IPS-20b (cell line): ENCODE results near the gene ACTL8.

ENCODE experiments used
- H3K27ac ChIP-seq: one replicate; pipeline ENCODE4 v1.5.1; 2013; ENCODE audit warnings: low read length
- H3K27me3 ChIP-seq: 2 replicates; pipeline ENCODE4 v1.6.1; 2013; ENCODE audit warnings: mild to moderate bottlenecking, low read length, inconsistent platforms; ENCODE audit not compliant: insufficient read depth
- H3K36me3 ChIP-seq: 2 replicates; pipeline ENCODE4 v1.6.1; 2013; ENCODE audit warnings: low read depth, mild to moderate bottlenecking, inconsistent platforms, low read length, moderate library complexity; ENCODE audit not compliant: insufficient read depth
- H3K4me1 ChIP-seq: 2 replicates; pipeline ENCODE4 v1.6.1; 2013; ENCODE audit warnings: mild to moderate bottlenecking, control low read depth, inconsistent platforms, low read length, moderate library complexity; ENCODE audit not compliant: insufficient read depth
- H3K4me3 ChIP-seq: 2 replicates; pipeline ENCODE4 v1.5.1; 2013; ENCODE audit warnings: mild to moderate bottlenecking, low read length, inconsistent platforms
- H3K9ac ChIP-seq: 2 replicates; pipeline ENCODE4 v1.6.1; 2013; ENCODE audit warnings: low read depth, mild to moderate bottlenecking, inconsistent platforms, low read length, moderate library complexity
- H3K9me3 ChIP-seq: 2 replicates; pipeline ENCODE4 v1.6.1; 2013; ENCODE audit warnings: mild to moderate bottlenecking, low read depth, low read length, inconsistent platforms; ENCODE audit not compliant: insufficient read depth

ACTL8 gene

DNA sequence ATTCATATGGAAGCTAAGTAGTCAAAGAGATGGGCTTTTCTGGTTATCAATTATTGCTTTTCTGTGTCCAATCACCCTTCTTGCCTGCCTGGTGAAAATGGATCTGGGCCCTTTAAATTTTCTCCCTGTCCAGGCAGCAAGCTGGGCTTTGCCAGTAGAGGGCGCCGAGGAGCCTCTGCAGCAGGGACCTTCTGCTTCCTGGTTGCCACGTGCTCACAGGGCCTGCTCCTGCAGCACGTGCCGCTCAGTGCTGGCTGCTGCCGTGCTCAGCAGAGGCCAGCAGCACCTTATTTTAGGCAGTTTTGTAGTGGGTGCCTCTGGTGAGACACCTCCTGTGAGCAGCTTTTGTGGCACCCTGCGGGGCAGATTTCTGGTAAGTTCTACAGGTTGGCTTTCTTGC, 4.0 kb downstream of the ACTL8 start:
- Histone ChIP-seq H3K27me3 (no peaks in the 10 kb centered on the region), H3K36me3 (no peaks in the 10 kb centered on the region), H3K4me1 (peaks cover 3% of the 10 kb centered on the region; the same call in 1 of the 2 replicates), H3K9me3 (peaks cover 50% of the 10 kb centered on the region), H3K9ac (no peak overlapping the region), H3K4me3 (no peak overlapping the region), H3K27ac (no peak overlapping the region)

DNA sequence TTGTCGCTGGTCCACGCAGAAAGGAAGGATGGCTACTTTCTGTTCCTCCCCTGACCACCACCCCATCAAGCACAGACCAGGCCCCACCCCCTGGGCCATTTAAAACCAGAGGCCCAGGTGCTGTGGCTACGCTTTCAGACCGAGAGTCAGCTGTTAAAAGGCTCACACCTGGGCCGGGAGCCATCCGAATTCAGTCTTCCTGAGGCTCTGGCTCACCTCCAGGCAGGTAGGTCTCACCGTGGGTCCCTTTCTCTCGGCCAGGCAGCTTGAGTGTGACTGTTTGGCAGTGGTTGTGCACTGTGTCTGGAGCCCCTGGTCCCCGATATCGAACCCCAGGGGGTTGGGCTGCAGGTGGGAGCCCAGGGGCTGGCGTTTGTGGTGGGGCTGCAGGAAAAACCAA, 7.2 kb downstream of the ACTL8 start:
- Histone ChIP-seq H3K9ac (no peak overlapping the region), H3K4me3 (no peak overlapping the region), H3K27me3 (no peaks in the 10 kb centered on the region), H3K36me3 (no peaks in the 10 kb centered on the region), H3K4me1 (peaks cover 3% of the 10 kb centered on the region; the same call in 1 of the 2 replicates), H3K9me3 (peaks cover 23% of the 10 kb centered on the region), H3K27ac (no peak overlapping the region)

DNA sequence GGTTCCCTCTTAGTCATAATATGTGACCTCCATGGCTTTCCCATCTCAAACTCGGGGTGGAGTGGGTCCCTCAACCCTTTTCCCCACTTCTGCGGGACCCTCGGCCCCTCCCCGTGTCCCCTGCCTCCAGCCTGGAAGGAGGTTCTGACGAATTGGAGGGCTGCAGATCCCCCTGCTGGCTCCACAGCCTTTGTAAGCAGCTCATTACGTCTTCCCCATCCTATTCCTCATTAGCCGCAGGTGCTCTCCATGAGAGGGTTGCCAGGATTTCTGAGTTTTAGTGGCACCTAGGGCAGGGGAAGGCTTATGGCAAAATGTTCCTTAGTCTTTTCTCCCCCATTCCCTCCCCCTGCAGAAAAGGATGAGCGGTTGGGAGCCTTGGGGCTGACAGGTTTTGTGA, 8.3 kb downstream of the ACTL8 start:
- Histone ChIP-seq H3K27me3 (no peaks in the 10 kb centered on the region), H3K9ac (no peak overlapping the region), H3K4me3 (no peak overlapping the region), H3K27ac (no peak overlapping the region), H3K4me1 (peaks cover 3% of the 10 kb centered on the region; the same call in 1 of the 2 replicates), H3K36me3 (no peaks in the 10 kb centered on the region), H3K9me3 (peaks cover 14% of the 10 kb centered on the region)

DNA sequence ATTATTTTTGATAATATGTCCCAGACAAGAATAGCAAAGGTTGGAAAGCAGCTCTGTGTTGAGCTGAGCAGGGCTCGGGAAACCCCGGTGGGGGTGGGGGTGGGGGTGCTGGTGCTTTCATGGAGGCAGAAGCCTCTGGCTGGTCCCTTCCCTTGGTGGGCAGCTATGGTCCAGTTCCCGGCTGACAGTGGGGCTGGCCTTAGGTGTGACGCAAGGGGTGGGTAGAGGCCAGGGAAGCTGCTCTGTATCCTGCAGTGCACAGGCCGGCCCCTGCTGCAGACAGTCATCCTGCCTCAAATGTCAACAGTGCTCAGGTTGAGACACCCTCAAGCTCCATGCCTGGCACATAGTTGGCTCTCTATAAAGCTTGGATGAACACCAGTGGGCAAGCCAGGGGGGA, 8.9 kb downstream of the ACTL8 start:
- Histone ChIP-seq H3K27ac (no peak overlapping the region), H3K36me3 (no peaks in the 10 kb centered on the region), H3K27me3 (no peaks in the 10 kb centered on the region), H3K9ac (no peak overlapping the region), H3K4me3 (no peak overlapping the region), H3K9me3 (peaks cover 8% of the 10 kb centered on the region), H3K4me1 (peaks cover 3% of the 10 kb centered on the region; the same call in 1 of the 2 replicates)

DNA sequence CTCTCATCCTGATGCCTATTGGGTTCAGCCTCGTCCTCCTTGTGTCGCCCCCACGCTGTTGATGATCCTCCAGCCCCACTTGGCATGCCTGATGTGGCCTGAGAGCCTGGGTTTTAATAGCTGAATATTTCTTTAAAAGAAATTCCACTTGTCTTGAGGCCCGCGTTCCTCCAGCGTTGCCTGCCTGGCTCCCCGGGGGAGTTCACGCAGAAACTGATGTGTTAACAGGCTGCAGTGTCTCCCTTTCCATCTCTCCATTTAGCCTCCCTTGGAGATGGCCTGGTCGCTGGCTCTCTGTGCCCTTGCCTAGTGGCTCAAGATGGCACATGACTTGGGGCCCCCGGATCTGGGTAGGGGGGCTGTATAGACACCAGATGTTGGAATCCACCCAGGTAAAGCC, 9.5 kb downstream of the ACTL8 start:
- Histone ChIP-seq H3K27me3 (no peaks in the 10 kb centered on the region), H3K9ac (no peak overlapping the region), H3K27ac (no peak overlapping the region), H3K9me3 (peaks cover 2% of the 10 kb centered on the region; the same call in 1 of the 2 replicates), H3K36me3 (no peaks in the 10 kb centered on the region), H3K4me3 (no peak overlapping the region), H3K4me1 (peaks cover 3% of the 10 kb centered on the region; the same call in 1 of the 2 replicates)

DNA sequence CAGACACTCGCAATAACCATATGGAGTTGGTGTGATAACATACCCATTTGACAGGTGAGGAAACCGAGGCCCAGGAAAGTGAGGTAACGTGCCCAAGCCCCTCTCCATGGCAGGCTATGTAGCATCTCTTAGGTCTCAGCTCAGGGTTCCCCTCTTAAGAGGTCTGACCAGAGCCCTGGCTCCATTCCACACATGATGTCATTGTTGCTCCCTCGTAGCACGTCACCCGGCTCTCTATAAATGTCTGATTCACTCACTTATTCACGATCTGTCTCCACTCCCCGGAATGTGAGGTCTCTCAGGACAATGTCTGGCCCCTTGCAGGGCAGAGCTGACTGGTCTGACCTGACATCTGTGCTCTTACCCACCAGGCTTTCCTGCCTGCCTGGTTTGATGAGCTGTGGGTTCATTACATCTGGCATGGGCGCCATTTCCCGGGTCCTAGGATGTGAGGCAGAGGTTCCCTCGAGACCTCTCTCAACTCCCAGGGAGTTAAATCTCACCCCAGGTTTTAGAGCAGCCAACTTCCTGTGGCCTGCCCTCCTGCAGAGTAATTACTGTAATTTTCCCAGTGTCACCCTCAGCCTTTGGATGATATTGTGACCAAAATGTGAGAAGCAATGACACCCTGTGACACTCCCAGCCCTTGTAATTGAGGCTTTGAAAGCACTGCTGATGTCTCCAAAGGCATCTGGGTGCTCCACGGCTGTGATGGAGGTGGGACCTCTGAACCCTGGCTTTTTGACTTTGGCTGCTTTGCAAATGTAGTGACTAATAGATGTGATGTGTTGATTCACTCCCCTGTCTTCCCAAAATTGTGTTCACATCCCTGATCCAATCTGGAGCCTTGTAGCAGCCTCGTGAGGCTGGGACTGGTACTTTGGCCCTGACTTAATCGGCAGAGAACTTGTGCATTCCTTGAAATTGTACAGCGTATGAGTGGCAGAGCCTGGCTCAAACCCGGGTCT, 10.6 kb downstream of the ACTL8 start:
- Histone ChIP-seq H3K9me3 (no peaks in the 10 kb centered on the region), H3K4me3 (no peak overlapping the region), H3K27me3 (no peaks in the 10 kb centered on the region), H3K36me3 (no peaks in the 10 kb centered on the region), H3K9ac (no peak overlapping the region), H3K27ac (no peak overlapping the region), H3K4me1 (peaks cover 3% of the 10 kb centered on the region; the same call in 1 of the 2 replicates)

DNA sequence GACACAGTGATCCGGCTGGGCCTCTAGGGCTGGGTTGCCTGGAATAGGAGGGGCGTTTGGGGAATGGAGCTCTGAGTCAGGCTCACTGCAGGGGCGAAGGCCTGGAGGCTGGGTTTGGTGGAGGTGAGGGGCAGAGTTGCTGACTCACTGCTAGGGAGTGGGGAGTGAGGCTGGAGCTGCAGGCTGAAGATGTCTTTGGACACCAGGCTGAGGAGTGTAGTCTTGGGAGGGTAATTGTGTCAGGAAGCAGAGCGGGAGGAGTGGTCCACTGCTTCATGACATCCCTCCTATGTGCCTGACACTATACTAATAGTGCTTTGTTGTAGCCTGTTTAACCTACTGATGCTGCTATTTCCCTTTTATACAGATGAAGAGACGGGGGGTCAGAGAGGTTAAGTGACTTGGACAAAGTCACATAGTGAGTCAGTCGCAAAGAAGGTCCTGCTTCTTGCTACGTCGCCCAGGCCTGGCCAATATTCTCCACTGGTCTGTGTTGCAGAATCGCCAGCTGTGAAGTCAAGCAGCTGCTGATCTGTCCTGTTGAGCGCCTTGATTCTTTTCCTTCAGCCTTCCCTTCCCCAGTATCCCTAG, 13.6 kb downstream of the ACTL8 start:
- Histone ChIP-seq H3K27ac (no peak overlapping the region), H3K4me1 (peaks cover under 1% of the 10 kb centered on the region; the same call in 1 of the 2 replicates), H3K36me3 (no peaks in the 10 kb centered on the region), H3K4me3 (no peak overlapping the region), H3K9me3 (no peaks in the 10 kb centered on the region), H3K27me3 (no peaks in the 10 kb centered on the region), H3K9ac (no peak overlapping the region)

DNA sequence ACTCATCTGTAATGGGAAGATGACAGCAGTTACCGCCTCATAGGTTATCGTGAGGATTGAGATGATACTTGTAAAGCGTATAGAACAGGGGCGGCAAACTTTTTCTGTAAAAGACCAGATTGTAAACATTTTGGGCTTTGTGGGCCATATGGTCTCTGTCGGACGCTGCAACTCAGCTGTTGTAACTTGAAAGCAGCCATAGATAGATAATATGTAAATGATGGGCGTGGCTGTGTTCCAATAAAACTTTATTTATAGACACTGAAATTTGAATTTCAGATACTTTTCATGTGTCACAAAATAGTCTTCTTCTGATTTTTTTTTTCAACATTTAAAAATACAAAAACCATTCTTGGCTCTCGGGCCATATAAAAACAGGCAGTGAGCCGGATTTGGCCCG, 15.8 kb downstream of the ACTL8 start:
- Histone ChIP-seq H3K9ac (no peak overlapping the region), H3K9me3 (no peaks in the 10 kb centered on the region)

DNA sequence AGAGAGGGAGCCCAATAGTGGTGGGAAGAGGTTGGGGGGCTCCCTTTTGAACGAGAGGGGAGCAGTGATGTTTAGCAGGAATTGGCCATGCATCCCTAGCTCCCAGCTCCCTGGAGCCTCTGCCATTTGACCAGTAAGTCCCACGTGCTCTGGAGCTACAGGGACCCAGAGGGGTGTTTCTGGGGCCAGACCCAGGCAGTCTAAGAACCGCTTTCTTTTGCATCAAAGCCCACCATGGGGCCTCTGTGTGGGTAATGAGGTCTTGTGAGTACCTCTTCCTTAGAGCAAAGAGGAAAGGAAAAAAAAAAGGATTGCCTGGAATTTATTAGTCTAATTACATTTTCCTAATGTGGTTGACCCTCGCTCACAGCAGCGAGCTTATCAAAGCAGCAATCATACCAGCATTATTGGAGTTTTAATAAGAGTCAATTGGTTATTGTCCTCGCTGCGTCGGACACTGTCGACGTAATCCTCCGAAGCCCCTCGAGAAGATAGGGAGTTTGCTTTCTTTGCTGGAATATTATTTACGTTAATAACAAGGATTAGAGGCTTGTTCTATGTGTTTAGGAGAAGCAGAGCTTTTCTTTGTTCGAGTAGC, 17.6 kb downstream of the ACTL8 start:
- no peak overlapping the region for H3K9ac ChIP-seq
- H3K9me3 ChIP-seq, result no peaks in the 10 kb centered on the region
- no peaks in the 10 kb centered on the region; the same call in 1 of the 2 replicates for H3K4me1 ChIP-seq
- no peaks in the 10 kb centered on the region for H3K36me3 ChIP-seq
- no peak overlapping the region for H3K27ac ChIP-seq
- no peaks in the 10 kb centered on the region for H3K27me3 ChIP-seq
- H3K4me3 ChIP-seq, result no peak overlapping the region

More for the DNA sequence above, 15.8 kb downstream of the ACTL8 start:
- Histone ChIP-seq H3K36me3 (no peaks in the 10 kb centered on the region), H3K4me1 (no peaks in the 10 kb centered on the region; the same call in 1 of the 2 replicates), H3K27ac (no peak overlapping the region), H3K4me3 (no peak overlapping the region), H3K27me3 (no peaks in the 10 kb centered on the region)

DNA sequence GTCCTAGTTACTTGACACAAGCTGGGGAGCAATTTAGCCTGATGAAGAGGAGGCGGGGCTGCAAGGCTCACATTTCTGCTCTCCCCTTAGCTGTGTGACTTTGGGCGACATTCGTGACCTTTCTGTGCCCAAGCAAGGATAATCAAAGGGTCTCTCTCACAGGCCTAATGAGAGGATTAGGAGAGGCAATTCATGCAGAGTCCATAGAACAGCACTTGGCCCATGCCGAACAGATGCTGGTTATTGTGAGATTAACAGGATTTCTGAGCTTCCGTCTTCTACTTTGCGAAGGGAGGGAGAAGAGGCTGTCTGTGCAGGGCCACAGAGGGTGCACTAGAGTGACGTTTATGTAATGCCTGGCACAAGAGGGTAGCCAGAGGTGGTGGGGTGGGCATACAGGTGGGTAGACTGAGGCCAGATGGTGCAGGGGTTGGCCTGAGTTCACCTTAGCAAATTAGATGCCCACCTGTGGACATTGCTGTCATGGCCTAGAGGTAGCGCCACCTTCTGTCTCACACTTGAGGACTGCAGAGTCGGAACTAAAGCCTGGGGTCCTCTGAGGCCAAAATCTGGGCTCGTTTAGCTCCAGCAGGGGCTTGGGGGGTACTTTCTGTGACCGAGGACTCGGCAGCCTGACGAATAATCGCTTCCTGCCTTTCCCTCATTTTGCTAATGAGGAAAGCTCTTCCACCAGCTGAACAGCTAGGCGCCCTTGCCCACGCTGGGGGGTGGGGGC, 18.6 kb downstream of the ACTL8 start:
- Histone ChIP-seq H3K4me3 (no peak overlapping the region), H3K27me3 (no peaks in the 10 kb centered on the region), H3K4me1 (no peaks in the 10 kb centered on the region; the same call in 1 of the 2 replicates), H3K27ac (no peak overlapping the region), H3K36me3 (no peaks in the 10 kb centered on the region), H3K9me3 (no peaks in the 10 kb centered on the region), H3K9ac (no peak overlapping the region)

DNA sequence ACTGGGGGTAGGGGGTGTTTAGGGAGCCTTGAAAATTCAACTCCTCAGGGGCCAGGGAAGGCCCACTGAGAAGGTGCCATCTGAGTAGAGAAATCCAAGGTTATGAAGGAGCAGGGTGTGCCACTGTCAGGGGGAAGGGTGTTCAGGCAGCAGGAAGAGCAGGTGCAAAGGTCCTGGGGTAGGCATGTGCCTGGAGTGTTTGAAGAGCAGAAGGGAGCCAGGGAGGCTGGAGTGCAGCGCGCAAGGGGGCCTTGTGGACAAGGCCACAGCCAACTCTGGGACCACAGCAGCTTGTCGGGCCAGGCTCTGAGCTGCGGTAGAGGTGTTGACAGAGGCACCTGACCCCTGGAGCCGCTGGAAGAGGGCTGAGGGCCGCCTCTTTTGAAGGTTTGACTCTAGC, 19.3 kb downstream of the ACTL8 start:
- Histone ChIP-seq H3K9me3 (no peaks in the 10 kb centered on the region), H3K27ac (no peak overlapping the region), H3K36me3 (no peaks in the 10 kb centered on the region), H3K4me3 (no peak overlapping the region), H3K9ac (no peak overlapping the region), H3K4me1 (no peaks in the 10 kb centered on the region; the same call in 1 of the 2 replicates), H3K27me3 (no peaks in the 10 kb centered on the region)
